Activated T-cell treated with anti-CD3 and anti-CD28 coated beads, Interleukin-2, amount 50 U/mL, for 48 hours (primary cell): Measurements from ENCODE around the gene ZNF184.
A peak's percentile ranks its signal among the peaks of the same experiment; 100 is the strongest.
"Not testable (repeated sequence)": the region's sequence is repeated elsewhere in the genome, so short reads cannot be mapped to it uniquely, and the experiment has no call there.

Experiments
- DNase-seq, 2 experiments: peaks; one replicate each; pipeline ENCODE4 v3.0.0-alpha.2; 2020

The ZNF184 gene

DNA sequence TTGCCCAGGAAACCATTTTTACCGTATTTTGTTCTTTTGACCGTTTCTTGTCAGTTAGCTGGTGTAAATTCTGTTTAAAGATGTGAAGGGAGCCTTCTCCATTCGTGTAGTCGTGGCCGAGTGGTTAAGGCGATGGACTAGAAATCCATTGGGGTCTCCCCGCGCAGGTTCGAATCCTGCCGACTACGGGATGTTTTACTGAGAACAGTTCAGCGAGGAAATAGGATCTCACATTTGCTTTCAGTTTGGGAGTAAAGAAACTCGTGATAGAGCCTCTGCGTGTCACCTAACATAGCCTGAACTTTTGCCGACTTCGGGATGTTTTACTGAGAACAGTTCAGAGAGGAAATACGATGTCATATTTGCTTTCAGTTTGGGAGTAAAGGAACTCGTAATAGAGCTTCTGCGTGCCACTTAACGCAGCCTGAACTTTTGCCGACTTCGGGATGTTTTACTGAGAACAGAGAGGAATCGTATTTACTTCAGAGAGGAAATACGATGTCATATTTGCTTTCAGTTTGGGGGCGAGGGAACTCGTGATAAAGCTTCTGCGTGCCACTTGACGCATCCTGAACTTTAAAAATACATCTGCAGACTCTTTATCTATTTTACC, 5.9 kb upstream of the ZNF184 start:
- peak; percentile 93 to 95 for DNase-seq

DNA sequence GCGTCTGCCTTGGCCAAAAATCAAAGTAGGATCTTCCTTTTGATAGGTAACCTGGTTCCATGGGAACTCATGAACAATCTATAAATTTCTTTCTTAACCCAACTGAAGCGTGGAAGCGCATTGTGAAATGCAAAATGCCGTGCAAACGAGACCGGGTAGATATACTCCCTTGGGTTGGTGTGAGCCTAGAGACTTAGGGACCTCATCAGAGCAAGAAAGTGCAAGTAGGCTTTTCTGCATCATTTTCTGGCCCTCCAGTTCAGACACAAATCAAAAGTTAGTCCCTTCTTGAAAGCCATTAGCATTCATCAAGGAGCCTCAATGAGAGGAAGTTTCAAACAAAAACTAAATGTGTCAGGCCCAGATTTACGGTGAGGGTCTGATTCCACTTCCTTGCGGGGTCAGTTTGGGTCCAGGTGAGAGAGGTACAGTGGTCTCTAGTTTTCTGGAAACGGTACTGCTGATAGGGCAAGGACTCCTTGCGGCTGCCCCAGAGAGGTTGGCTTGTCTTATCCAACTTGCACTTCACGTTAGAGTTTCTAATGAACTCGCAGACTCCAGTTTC, 5.3 kb upstream of the ZNF184 start:
- no peak for DNase-seq

DNA sequence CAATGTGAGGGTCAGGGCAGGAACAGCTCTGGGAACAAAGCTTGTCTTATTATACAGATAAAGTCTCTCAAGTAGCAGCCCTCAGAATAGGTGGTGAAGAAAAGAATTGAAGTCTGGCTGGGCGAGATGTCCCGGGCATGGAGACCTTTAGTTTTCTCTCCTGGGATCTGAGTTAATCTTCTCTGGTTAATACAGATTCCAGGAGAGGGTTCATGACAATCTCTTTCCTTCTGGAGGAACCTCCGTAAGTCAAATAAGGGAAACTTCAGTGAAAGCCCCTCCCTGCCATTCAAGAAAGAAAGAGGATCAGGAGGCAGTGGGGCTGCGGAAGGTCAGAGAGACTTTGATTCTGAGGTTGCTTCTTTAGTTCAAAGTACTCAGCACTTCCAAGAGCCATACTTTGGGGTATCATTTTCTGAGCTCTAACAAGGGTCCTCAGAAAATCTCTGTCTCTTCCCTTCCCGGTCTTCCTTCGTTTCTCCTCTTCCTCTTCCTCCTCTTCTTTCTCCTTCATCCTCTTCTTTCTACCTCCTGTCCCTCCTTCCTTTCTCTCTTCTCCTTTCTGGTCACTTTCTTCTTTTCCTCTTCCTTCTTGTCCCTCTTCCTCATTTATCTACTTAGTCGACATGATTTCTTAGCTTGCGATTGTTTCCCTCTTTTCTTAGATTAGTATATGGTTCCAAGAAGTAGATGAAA, 4.6 kb upstream of the ZNF184 start:
- DNase-seq = no peak

DNA sequence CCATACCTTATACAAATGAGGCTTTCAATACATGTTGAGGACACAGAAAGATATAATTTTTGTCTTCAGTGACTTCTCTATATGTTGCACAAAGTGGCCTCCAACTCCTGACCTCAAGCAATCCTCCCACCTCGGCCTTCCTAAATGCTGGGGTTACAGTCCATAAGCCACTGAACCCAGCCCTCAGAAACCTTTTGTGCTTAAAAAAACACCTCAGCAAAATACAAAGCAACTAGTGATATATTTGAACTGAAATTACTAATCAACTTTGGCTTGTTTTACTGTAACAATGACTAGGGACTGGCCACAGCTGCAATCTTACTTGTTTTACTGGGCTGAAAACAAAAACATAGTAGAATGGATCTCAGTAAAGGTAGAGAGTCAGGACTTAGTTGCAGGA, 3.2 kb upstream of the ZNF184 start:
- no peak for DNase-seq

DNA sequence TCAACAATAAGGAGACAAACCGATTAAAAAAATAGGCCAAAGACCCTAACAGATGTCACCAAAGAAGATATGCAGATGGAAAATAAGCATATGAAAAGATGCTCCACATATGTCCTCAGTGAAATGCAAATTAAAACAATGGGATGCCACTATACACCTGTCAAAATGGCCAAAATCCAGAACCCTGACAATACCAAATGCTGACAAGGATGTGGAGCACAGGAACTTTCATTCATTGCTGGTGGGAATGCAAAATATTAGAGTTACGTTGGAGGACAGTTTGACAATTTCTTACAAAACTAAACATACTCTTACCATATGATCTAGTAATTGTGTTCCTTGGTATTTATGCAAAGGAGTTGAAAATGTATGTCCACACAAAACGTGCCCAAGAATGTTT, 1.8 kb upstream of the ZNF184 start:
- no peak for DNase-seq

DNA sequence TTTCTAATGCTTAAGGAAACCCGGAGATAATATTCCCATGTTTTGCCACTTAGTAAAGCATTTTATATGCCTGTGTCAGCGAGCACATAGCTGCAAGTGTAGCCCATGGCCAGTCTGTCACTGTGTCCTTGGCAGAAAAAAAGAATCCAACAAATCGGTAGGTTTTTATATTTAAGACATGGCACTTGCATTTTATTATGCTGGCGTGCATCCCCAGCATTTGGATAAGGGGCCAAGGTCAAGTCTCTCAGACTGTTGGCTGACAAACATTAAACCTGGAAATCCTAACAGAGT, 1.2 kb upstream of the ZNF184 start:
- no peak for DNase-seq

DNA sequence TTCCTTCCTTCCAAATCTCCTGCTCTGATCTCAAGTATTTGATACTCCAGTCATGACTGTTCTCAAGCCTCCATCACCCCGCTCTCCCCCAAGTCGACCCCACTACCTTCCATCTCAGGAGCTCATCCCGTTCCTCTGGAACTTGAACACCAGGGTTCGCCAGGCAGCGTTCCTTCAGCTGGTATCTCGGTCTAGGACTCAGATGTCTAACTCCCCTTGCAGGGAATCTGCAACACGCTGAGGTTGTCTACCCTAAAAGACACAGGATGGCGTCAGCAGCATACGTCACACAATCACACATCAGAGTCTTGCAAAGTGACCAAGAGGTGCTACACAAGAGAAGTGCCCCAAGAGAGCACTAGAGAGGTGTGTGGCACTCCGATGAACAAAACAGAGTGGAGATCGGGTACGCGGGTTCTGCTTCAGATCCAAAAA, 706 bp downstream of the ZNF184 start:
- DNase-seq = peak in 1 of 2 experiments; percentile 77

DNA sequence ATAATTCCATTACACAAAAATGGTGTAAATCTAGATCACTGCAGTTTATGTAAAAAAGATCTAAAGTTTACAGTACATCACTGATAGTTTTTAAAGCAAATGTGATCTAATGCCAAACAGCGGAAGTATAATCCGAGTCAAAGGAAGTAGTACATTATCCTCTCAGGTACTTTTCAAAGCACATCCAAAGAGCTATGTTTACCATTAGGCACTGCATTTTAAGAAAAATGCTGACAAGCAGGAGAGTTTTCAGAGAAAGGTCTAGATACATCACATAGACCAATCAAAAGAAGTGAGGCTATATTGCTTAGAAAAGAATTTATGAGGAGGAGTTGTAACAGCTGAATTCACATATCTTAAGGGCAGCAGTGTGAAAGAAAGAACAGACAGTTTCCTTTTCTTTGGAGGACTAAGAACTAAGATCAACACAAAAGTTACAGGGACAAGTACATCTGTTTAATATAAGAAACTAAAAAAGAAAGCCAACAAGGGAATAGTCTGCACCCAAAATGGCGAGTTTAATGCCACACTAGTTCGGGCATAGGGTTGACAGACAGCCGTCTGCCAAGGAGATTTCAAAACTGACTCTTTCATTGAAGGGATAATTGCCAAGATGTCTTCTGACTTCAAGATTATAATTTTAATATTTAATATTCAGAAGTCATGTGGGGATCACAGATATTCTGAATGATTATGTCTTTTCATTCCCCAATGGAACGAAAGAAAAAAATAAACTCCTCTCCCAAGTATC, 1.4 kb downstream of the ZNF184 start:
- no peak for DNase-seq

DNA sequence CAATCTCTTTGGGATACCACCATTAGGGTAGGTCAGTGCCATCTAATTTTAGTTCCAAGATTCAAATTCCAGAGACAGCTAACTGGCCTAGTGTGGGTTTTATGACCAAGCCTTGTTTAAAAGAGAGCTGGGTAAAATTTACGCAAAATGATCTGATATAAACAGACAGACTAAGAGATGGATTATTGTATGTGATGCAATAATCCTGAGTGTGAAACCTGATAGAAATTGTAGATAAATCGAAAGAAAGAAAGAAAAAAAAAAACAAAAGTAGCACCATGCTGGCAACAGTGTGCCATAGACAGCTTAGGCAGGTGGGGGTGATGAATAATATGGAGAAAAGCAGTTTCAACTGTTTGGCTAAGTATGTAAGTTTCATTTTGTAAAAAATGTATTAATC, 2.9 kb downstream of the ZNF184 start:
- DNase-seq = no peak

DNA sequence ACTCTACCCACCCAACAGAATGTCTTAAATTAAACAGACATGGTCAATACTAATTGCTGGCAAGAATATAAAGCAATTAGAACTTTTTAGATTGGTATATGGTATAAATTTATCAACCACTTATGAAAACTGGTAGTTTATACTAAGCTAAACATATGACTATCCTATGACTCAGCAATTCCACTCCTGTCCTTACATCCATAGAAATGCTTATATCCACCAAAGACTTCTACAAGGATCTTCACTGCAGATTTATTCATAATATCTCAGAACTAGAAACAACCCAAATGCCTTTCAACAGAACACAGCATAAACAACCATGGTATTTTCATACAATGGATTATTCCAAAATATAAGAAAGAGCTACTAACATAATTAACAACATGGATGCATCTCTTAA, 4.6 kb downstream of the ZNF184 start:
- no peak for DNase-seq

DNA sequence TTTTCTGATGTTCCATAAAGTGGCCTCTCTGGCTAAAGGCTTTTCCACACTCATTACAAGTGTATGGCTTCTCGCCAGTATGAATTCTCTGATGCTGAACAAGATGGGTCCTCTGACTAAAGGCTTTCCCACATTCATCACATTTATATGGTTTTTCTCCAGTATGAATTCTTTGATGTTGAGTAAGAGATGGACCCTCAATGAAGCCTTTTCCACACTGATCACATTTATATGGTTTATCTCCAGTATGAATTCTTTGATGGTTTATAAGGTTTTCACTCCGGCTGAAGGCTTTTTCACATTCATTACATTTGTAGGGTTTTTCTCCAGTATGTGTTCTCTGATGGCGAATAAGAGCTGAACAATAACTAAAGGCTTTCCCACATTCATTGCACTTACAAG, 20.4 kb downstream of the ZNF184 start:
- no peak for DNase-seq

DNA sequence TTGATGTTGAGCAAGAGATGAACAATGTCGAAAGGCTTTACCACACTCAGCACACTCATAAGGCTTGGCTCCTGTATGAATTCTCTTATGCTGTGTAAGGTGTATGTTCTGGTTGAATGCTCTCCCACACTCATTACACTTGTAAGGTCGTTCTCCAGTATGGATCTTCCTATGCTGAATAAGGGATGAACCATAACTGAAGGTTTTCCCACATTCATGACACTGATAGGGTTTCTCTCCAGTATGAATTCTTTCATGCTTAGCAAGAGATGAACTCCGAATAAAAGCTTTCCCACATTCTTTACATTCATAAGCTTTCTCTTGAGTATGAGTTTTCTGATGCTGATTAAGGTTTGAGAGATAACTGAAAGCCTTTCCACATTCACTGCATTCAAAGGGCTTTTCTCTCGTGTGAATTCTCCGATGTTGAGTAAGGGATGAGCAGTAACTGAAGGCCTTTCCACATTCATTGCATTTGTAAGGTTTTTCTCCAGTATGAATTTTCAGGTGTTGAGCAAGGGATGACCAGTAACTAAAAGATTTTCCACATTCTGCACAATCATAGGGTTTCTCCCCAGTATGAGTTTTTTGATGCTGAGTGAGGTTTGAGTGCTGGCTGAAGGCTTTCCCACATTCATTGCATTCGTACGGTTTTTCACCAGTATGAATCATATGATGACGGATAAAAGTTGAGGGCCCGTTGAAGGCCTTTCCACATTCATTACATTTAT, 21.1 kb downstream of the ZNF184 start:
- DNase-seq = no peak

DNA sequence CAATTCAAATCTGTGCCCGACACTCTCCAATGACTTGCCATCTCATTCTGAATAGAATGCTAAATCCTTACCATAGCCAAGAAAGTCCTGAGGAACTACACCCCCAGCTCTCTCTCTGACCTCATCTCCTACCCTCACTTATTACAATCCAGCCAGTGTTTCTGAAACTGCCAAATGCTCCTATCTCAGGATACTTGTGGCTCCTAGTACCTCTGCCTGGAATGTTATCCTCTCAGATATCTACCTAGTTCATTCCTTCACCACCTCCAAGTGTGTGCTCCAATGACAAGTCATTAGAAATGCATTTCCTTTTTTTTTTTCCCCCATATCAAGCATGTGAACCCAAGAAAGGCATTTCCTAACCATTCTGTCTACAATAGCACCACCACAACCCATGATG, 24.4 kb downstream of the ZNF184 start:
- DNase-seq = no peak

DNA sequence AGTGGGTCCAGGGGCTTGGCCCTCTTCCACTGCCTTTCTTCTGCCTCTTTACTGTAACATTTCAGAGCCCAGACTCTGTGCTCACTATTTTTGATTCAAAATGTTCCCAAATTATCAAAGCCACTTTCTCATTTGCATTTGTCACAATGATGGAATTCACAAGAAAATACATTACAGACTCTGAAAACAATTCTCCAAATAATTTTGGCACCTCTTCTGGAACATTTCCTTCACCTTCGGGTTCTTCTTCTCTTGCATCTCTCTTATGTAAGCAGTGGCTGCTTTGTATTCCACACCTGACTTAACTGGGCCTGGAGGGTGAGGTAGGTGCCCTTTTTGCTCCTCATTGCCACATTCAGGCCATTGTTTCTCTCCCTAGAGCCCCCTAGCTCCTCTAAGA, 30.0 kb downstream of the ZNF184 start:
- no peak for DNase-seq

DNA sequence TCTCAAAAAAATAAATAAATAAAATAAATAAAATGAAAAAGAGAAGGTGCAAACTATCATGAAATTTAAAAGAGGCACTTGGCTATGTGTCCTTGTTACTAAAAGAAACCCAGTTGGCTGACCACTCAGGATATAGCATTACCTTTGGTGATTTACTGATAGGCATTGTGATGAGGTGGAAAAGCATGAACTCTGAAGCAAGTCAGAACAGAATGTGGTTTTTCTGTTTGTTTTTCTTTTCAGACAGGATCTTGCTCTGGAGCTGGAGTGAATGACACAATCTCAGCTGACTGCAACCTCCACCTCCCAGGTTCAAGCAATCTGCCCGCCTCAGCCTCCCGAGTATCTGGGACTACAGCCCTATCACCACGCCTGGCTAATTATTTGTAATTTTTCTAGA, 31.9 kb downstream of the ZNF184 start:
- no peak for DNase-seq

DNA sequence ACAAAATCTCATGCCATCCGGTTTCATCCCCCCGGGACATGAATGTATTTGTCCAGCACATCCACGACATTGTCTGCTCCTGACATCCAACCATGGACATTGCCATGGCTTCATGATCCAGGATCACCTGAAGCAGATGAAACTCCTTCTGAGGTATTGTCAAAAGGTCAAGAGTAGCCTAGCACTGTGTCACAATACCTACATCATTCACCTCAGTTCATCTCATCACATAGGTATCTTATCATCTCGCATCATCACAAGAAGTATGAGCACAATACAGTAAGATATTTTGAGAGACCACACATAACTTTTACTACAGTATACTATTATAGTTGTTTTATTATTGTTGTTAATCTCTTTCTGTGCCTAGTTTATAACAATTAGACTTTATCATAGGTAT, 33.5 kb downstream of the ZNF184 start:
- no peak for DNase-seq

DNA sequence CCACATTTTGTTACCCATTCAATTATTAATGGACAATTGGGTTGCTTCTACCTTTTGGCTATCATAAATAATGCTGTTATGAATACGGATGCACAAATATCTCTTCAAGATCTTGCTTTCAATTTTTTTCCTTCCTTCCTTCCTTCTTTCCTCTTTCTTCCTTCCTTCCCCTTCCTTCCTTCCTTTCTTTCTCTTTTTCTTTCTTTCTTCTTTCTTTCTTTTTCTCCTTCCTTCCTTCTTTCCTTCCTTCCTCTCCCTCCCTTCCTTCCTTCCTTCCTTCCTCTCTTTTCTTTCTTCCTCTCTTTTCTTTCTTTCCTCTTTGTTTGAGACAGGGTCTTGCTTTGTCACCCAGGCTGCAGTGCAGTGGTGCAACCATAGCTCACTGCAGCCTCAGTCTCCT, 39.2 kb downstream of the ZNF184 start:
- no peak for DNase-seq

DNA sequence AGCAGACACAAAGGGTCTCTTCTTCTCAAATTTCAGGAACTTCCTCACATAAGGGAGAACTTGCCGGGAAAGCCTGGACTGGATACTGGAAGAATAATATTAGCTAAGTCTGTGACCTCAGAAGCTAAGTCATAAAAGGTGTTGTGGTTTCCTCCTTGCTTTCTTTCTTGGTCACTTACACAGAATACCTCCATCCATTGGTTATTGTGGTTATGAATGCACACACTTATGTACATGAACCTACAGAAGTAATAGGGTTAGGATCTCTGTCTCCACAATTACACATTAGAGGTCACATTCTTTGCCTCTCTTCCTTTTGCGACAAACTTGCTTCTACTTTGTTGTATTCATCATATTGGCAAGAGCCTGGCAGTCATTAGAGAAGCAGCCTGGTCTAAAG, 43.9 kb downstream of the ZNF184 start:
- DNase-seq = no peak

DNA sequence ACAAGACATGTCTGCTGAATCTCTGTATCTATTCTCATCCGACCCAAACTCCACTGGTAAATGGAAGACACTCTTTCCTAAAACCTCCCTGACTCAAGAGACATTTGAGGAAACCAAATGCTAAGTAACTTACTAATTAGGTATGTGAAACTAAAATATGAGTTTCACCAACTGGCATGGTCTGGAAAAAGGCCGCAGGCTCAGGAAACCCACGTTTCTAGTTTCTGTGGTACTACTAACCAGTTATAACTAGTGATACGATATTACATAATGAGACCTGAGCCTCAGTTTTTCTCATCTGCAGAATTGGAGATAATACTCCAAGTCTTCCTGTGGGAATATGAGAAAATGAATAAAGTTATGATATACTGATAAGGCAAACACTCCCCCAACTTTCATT, 44.4 kb downstream of the ZNF184 start:
- DNase-seq = no peak

DNA sequence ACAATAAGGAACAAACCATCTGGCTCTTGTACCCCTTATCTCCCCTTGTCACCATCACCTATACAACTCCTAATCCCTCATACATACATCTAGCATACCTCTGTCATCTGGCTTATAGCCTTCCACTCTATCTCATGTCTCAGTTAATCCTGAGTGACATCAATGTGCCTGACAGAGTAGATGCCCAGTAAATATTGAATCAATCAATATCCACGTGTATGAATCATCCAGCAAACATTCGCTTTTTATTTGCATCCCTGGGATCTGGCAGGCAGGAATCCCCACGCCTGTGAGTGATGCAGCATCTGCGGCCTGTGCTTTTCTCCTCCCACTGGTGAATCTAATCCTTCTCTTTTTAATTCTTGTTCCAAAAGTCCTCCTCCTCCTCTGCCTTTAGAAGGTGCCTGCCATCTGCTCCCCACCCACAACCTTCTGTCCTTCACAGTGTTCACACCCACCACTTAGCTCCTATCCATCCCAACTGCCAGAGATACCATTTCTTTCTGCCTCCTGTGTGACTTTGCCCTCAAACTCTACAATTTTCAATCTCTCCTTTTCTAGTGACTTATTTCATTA, 46.8 kb downstream of the ZNF184 start:
- DNase-seq = no peak

DNA sequence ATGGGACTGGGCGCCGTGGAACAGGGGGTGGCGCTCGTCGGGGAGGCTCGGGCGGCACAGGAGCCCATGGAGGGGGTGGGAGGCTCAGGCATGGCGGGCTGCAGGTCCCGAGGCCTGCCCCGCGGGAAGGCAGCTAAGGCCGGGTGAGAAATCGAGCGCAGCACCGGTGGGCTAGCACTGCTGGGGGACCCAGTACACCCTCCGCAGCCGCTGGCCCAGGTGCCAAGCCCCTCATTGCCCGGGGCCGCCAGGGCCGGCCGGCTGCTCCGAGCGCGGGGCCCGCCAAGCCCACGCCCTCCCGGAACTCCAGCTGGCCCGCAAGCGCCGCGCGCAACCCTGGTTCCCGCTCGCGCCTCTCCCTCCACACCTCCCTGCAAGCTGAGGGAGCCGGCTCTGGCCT, 48.1 kb downstream of the ZNF184 start:
- DNase-seq = not testable (repeated sequence)

DNA sequence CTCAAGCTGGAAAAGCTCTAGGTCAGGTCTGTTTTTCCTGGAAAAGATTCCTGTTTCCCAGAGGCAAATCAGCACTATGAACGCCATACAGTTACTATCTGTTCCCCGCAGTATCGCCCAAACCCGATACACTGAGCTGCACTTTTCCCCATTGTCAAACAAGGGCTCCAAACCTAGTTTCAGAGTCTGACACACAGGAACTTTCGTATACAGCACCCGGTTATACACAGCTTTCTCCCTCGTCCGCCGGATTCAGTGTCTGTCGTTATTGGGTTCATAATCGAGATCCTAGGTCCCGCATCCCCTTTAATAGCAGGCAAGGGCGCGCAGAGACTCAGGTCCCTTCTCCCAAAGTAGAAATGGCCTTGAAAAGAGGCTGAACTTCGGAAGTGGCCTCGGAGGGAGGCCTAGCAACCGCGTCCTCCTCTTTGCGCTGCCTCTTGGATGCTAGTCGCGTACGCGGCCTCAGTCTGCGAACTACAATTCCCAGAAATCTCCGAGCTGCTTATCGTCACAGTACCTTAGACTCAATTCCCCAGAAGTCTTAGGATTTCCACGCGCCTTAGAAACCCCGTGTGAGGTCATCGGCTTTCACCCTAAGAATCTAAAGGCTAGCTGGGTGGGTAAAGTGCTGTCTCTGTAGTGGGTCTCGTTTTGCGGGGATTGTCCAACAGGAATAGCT, 50.1 kb downstream of the ZNF184 start:
- DNase-seq = no peak

DNA sequence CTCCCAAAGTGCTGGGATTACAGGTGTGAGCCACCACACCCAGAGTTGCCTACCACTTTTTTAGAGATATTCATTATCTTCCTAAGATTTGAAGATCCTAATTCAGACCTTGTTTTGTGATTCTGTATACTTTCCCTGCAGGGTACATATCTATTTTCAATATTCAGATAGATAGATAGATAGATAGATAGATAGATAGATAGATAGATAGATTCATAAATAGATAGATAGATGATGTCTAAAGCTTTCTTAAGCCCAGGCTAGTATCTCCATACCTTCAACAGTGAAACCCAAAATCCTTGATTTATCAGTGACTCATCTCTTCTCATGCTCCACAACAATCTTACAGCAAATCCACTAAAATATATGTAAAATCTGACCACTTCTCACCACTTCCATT, 53.5 kb downstream of the ZNF184 start:
- no peak for DNase-seq
